ENCODE data around the gene EHD3.

DNA sequence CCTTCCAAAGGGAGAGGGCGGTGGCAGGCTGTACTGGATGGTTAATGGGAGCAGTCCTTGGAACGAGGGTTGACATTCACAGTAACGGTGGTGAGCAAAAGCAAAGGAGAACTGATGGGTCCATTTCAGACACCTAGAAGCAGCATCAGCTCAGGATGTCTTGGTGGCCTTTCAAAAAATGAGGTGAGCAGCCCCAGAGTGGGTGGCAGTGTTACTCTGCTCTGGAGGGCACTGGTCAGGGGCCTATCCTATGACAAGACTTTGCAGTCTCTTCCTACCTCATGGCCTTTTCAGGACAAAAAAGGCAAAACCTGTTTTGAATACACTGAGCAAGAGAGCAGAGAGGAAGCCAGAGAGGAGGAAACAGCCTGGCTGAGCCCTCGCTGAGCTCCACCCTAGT, 40.1 kb upstream of the EHD3 start:
- TF ChIP-seq, protein P1, sequence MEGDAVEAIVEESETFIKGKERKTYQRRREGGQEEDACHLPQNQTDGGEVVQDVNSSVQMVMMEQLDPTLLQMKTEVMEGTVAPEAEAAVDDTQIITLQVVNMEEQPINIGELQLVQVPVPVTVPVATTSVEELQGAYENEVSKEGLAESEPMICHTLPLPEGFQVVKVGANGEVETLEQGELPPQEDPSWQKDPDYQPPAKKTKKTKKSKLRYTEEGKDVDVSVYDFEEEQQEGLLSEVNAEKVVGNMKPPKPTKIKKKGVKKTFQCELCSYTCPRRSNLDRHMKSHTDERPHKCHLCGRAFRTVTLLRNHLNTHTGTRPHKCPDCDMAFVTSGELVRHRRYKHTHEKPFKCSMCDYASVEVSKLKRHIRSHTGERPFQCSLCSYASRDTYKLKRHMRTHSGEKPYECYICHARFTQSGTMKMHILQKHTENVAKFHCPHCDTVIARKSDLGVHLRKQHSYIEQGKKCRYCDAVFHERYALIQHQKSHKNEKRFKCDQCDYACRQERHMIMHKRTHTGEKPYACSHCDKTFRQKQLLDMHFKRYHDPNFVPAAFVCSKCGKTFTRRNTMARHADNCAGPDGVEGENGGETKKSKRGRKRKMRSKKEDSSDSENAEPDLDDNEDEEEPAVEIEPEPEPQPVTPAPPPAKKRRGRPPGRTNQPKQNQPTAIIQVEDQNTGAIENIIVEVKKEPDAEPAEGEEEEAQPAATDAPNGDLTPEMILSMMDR (IDR thresholded peaks at IDR 0.05; ENCODE audit: low read length): no peak
- TF ChIP-seq EZH2phosphoT487 (IDR thresholded peaks at IDR 0.05; ENCODE audit: low read length): no peak
- TF ChIP-seq EZH2 (optimal IDR thresholded peaks at IDR 0.05; ENCODE audit: low read depth, low read length): no peak

Data from MM.1S (cell line).